Measurements from ENCODE around the gene FAM120A.

GRCh38 chr9:93599571-93600403 is 148.3 kb downstream of the FAM120A start:
- TF ChIP-seq POLR2A (IDR thresholded peaks at IDR 0.05), result no peak
- TF ChIP-seq EP300 (IDR thresholded peaks at IDR 0.05), result no peak
- TF ChIP-seq CTCF (IDR thresholded peaks at IDR 0.05), result no peak
- TF ChIP-seq POLR2AphosphoS5 (IDR thresholded peaks at IDR 0.05), result no peak

Measured in sigmoid colon (tissue), 4 donors.